ENCODE results near the gene CD46.

DNA sequence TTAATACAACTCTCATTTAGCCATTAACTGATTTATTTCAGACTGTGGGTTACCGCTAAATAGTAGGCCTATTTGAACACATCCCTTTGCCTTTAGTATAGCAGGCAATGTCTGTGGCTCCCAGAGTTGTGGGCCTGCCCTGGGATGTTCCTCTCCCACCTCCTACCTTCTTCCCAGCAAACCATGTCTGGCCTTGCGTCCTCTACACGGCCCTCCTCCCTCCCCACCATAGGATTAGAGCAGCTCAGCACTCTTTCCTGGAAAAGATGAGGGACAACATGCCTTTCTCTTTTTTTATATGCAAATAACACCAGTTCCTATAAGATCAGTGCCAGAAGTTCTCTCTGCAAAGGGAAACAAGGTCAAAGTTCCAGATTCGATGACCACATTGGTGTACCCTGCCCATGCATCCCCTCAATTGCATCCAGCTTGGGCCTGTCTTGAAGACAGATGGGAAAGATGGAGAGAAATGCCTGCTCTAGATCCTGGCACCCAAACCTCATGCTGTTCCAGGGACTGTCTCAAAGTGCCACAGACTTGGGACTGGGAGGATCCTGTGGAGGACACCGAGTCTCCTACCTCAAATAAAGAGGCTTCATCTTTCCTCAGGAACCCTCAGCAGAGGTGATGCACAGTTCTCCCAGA, 57.2 kb downstream of the CD46 start:
- TF ChIP-seq, protein P1, sequence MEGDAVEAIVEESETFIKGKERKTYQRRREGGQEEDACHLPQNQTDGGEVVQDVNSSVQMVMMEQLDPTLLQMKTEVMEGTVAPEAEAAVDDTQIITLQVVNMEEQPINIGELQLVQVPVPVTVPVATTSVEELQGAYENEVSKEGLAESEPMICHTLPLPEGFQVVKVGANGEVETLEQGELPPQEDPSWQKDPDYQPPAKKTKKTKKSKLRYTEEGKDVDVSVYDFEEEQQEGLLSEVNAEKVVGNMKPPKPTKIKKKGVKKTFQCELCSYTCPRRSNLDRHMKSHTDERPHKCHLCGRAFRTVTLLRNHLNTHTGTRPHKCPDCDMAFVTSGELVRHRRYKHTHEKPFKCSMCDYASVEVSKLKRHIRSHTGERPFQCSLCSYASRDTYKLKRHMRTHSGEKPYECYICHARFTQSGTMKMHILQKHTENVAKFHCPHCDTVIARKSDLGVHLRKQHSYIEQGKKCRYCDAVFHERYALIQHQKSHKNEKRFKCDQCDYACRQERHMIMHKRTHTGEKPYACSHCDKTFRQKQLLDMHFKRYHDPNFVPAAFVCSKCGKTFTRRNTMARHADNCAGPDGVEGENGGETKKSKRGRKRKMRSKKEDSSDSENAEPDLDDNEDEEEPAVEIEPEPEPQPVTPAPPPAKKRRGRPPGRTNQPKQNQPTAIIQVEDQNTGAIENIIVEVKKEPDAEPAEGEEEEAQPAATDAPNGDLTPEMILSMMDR (IDR thresholded peaks at IDR 0.05 in 8 of 11, conservative IDR thresholded peaks at IDR 0.05 in 3 of 11): no peak
- TF ChIP-seq POLR2AphosphoS5 (IDR thresholded peaks at IDR 0.05): peak in 2 of 3 donors; percentile 5 to 43
